ENCODE measurements around the gene CRY2.

- no peak for TF ChIP-seq USF1 (IDR thresholded peaks at IDR 0.05)
- no peak for TF ChIP-seq CEBPB (IDR thresholded peaks at IDR 0.05)
- TF ChIP-seq YY1 (IDR thresholded peaks at IDR 0.05; ENCODE audit: low read depth) = no peak
- no peak for TF ChIP-seq EGR1 (IDR thresholded peaks at IDR 0.05)
- no peak for TF ChIP-seq TAF1 (IDR thresholded peaks at IDR 0.05; ENCODE audit: low read depth)
- TF ChIP-seq REST (IDR thresholded peaks at IDR 0.05; ENCODE audit: low read depth) = no peak
- no peak for TF ChIP-seq EP300 (IDR thresholded peaks at IDR 0.05; ENCODE audit: borderline replicate concordance)
- TF ChIP-seq CREB1 (IDR thresholded peaks at IDR 0.05; ENCODE audit: low read depth) = no peak
- no peak for TF ChIP-seq FOXM1 (IDR thresholded peaks at IDR 0.05; ENCODE audit: borderline replicate concordance, low read depth)
- TF ChIP-seq ZBTB7A (IDR thresholded peaks at IDR 0.05; ENCODE audit: low read depth) = no peak
- TF ChIP-seq TEAD4 (IDR thresholded peaks at IDR 0.05) = no peak
Measured at GRCh38 chr11:45830596-45830995, 16.7 kb upstream of the CRY2 start.
